ENCODE data around the gene ESR1.
"Not testable (repeated sequence)": the region's sequence is repeated elsewhere in the genome, so short reads cannot be mapped to it uniquely, and the experiment has no call there.

ESR1 gene

GRCh38 chr6:151993364-151993763 is 185.9 kb downstream of the ESR1 start:
- no peak for DNase-seq

GRCh38 chr6:151998784-151999183 is 191.3 kb downstream of the ESR1 start:
- DNase-seq: no peak

GRCh38 chr6:151999194-151999593 is 191.7 kb downstream of the ESR1 start:
- DNase-seq: no peak

GRCh38 chr6:152001408-152001807 is 193.9 kb downstream of the ESR1 start:
- DNase-seq: no peak

GRCh38 chr6:152002306-152002705 is 194.8 kb downstream of the ESR1 start:
- DNase-seq: no peak

- DNase-seq: no peak
Observed at GRCh38 chr6:152004036-152004566, 196.6 kb downstream of the ESR1 start.

- DNase-seq: no peak
Observed at GRCh38 chr6:152004896-152005295, 197.4 kb downstream of the ESR1 start.

GRCh38 chr6:152008779-152009178 is 201.3 kb downstream of the ESR1 start:
- no peak for DNase-seq

- DNase-seq: no peak
Observed at GRCh38 chr6:152012227-152012626, 204.7 kb downstream of the ESR1 start.

GRCh38 chr6:152018876-152019275 is 211.4 kb downstream of the ESR1 start:
- DNase-seq: no peak

- DNase-seq: no peak
Observed at GRCh38 chr6:152022303-152022702, 214.8 kb downstream of the ESR1 start.

GRCh38 chr6:152023613-152024012 is 216.1 kb downstream of the ESR1 start:
- DNase-seq: no peak

- no peak for DNase-seq
Observed at GRCh38 chr6:152026291-152026690, 218.8 kb downstream of the ESR1 start.

GRCh38 chr6:152026744-152027143 is 219.3 kb downstream of the ESR1 start:
- DNase-seq: not testable (repeated sequence)

- not testable (repeated sequence) for DNase-seq
Observed at GRCh38 chr6:152033765-152034164, 226.3 kb downstream of the ESR1 start.

- no peak for DNase-seq
Observed at GRCh38 chr6:152034631-152035030, 227.1 kb downstream of the ESR1 start.

GRCh38 chr6:152046118-152046517 is 238.6 kb downstream of the ESR1 start:
- DNase-seq: no peak

GRCh38 chr6:152048921-152049320 is 241.4 kb downstream of the ESR1 start:
- no peak for DNase-seq

GRCh38 chr6:152049502-152049901 is 242.0 kb downstream of the ESR1 start:
- peak; percentile 7 to 8 for DNase-seq

- DNase-seq: no peak
Observed at GRCh38 chr6:152050451-152051195, 243.1 kb downstream of the ESR1 start.

GRCh38 chr6:152052061-152052460 is 244.6 kb downstream of the ESR1 start:
- no peak for DNase-seq

GRCh38 chr6:152053332-152053731 is 245.8 kb downstream of the ESR1 start:
- no peak for DNase-seq

GRCh38 chr6:152054441-152054840 is 247.0 kb downstream of the ESR1 start:
- DNase-seq: no peak

GRCh38 chr6:152055517-152055916 is 248.0 kb downstream of the ESR1 start:
- no peak for DNase-seq

All from inflammatory macrophage (primary cell).